ENCODE data around the gene LARP1. TPM values are rescaled to one million over a fixed set of nuclear protein-coding genes. Genes with fewer than 3 reads are reported as not detected.
"Not testable (repeated sequence)": the region's sequence is repeated elsewhere in the genome, so short reads cannot be mapped to it uniquely, and the experiment has no call there.

Gene LARP1
- polyA plus RNA-seq, 1 donor (not counting 4 experiments of a cell fraction or from before 2014, with no cell fraction given), result 65.6 TPM

DNA sequence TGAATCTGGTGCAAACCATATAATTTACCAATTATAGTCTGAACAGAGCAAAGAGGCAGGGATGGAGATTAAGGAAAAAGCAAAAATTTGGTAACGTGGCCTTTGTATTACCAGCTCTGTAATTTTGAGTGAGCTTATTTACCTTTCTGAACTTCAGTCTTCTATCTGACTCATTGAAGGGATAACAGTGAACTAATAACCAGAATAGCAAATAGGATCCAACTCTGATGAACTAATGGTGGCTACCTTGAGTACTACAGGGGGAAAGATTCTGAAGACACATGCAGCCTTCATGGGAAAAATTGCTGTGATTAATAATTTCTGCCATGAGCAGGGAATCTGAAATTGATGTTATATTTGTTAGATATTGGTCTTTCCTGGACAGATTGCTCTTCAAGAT lies 23.0 kb upstream of the LARP1 start:
- no peak overlapping the region for H3K9ac ChIP-seq (ENCODE audit: control insufficient read depth, extremely low read depth, insufficient read depth, low read length)
- no peaks in the 10 kb centered on the region for H3K36me3 ChIP-seq (ENCODE audit: control insufficient read depth in 2 of 2, extremely low read depth in 1 of 2, insufficient read depth in 2 of 2, low read length in 2 of 2)
- no peak overlapping the region for H3K4me3 ChIP-seq (ENCODE audit: control insufficient read depth in 2 of 3, extremely low read depth in 1 of 3, insufficient read depth in 2 of 3, low read depth in 1 of 3, low read length in 3 of 3)
- no peak overlapping the region for H3K4me2 ChIP-seq (ENCODE audit: control insufficient read depth, extremely low read depth, insufficient read depth, low read depth, low read length)
- H3K9me1 ChIP-seq (ENCODE audit: control insufficient read depth, extremely low read depth, insufficient read depth, low read length), result no peaks in the 10 kb centered on the region
- FAIRE-seq (no peak), DNase-seq (ENCODE audit: low read depth, low spot score) (no peak)
- H4K20me1 ChIP-seq (ENCODE audit: control insufficient read depth, extremely low read depth, insufficient read depth, low read length), result no peaks in the 10 kb centered on the region
- H3K4me1 ChIP-seq (ENCODE audit: control insufficient read depth, extremely low read depth, insufficient read depth, low read length), result no peaks in the 10 kb centered on the region
- no peaks in the 10 kb centered on the region for H3K79me2 ChIP-seq (ENCODE audit: control insufficient read depth, insufficient read depth, low read length)
- no peak for TF ChIP-seq EZH2 (IDR thresholded peaks at IDR 0.05; ENCODE audit: low read length)
- TF ChIP-seq CTCF (optimal IDR thresholded peaks at IDR 0.05 in 1 of 3, IDR thresholded peaks at IDR 0.05 in 1 of 3, conservative IDR thresholded peaks at IDR 0.05 in 1 of 3; ENCODE audit: extremely low read depth in 1 of 3, insufficient read depth in 2 of 3, low read length in 3 of 3), result no peak
- dilution Hi-C loops (cut with MboI; ENCODE audit: extremely low pct_ligation_motif_present, low sequenced_read_pairs), result no loop called here
- no peaks in the 10 kb centered on the region for H3K27me3 ChIP-seq (ENCODE audit: control insufficient read depth, extremely low read depth, insufficient read depth, low read length)
- H3K27ac ChIP-seq (ENCODE audit: control insufficient read depth, insufficient read depth, low read length), result no peak overlapping the region
- H3K9me3 ChIP-seq (ENCODE audit: control insufficient read depth, low read depth, low read length), result no peaks in the 10 kb centered on the region
- no peak overlapping the region for H2AFZ ChIP-seq (ENCODE audit: control insufficient read depth, low read length)

GRCh38 chr5:154734370-154735248 lies 20.6 kb upstream of the LARP1 start:
- Histone ChIP-seq H4K20me1 (ENCODE audit: control insufficient read depth, extremely low read depth, insufficient read depth, low read length) (no peaks in the 10 kb centered on the region), H3K4me2 (ENCODE audit: control insufficient read depth, extremely low read depth, insufficient read depth, low read depth, low read length) (no peak overlapping the region), H3K27me3 (ENCODE audit: control insufficient read depth, extremely low read depth, insufficient read depth, low read length) (no peaks in the 10 kb centered on the region), H3K4me3 (ENCODE audit: control insufficient read depth in 2 of 3, extremely low read depth in 1 of 3, insufficient read depth in 2 of 3, low read depth in 1 of 3, low read length in 3 of 3) (no peak overlapping the region), H2AFZ (ENCODE audit: control insufficient read depth, low read length) (no peak overlapping the region), H3K9ac (ENCODE audit: control insufficient read depth, extremely low read depth, insufficient read depth, low read length) (no peak overlapping the region), H3K27ac (ENCODE audit: control insufficient read depth, insufficient read depth, low read length) (no peak overlapping the region), H3K36me3 (ENCODE audit: control insufficient read depth in 2 of 2, extremely low read depth in 1 of 2, insufficient read depth in 2 of 2, low read length in 2 of 2) (no peaks in the 10 kb centered on the region), H3K4me1 (ENCODE audit: control insufficient read depth, extremely low read depth, insufficient read depth, low read length) (no peaks in the 10 kb centered on the region), H3K9me1 (ENCODE audit: control insufficient read depth, extremely low read depth, insufficient read depth, low read length) (no peaks in the 10 kb centered on the region), H3K79me2 (ENCODE audit: control insufficient read depth, insufficient read depth, low read length) (no peaks in the 10 kb centered on the region), H3K9me3 (ENCODE audit: control insufficient read depth, low read depth, low read length) (no peaks in the 10 kb centered on the region)
- TF ChIP-seq CTCF (optimal IDR thresholded peaks at IDR 0.05 in 1 of 3, IDR thresholded peaks at IDR 0.05 in 1 of 3, conservative IDR thresholded peaks at IDR 0.05 in 1 of 3; ENCODE audit: extremely low read depth in 1 of 3, insufficient read depth in 2 of 3, low read length in 3 of 3), result no peak
- TF ChIP-seq EZH2 (IDR thresholded peaks at IDR 0.05; ENCODE audit: low read length), result no peak
- dilution Hi-C loops (cut with MboI; ENCODE audit: extremely low pct_ligation_motif_present, low sequenced_read_pairs), result no loop called here
- no peak for FAIRE-seq
- DNase-seq (ENCODE audit: low read depth, low spot score), result no peak

GRCh38 chr5:154735362-154735761 lies 19.8 kb upstream of the LARP1 start:
- H3K27me3 ChIP-seq (ENCODE audit: control insufficient read depth, extremely low read depth, insufficient read depth, low read length); dilution Hi-C loops (cut with MboI; ENCODE audit: extremely low pct_ligation_motif_present, low sequenced_read_pairs); H3K79me2 ChIP-seq (ENCODE audit: control insufficient read depth, insufficient read depth, low read length): not testable (repeated sequence)

DNA sequence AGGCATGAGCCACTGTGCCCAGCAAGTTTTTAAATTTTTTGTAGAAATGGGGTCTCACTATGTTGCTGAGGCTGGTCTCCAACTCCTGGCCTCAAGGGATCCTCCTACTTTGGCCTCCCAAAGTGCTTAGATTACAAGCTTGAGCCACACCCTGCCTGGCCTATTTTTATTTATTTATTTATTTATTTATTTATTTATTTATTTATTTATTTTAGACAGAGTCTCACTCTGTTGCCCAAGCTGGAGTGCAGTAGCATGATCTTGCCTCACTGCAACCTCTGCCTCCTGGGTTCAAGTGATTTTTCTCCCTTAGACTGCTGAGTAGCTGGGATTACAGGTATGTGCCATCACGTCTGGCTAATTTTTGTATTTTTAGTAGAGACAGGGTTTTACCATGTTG lies 18.8 kb upstream of the LARP1 start:
- H2AFZ ChIP-seq (ENCODE audit: control insufficient read depth, low read length); dilution Hi-C loops (cut with MboI; ENCODE audit: extremely low pct_ligation_motif_present, low sequenced_read_pairs); H3K9me3 ChIP-seq (ENCODE audit: control insufficient read depth, low read depth, low read length); FAIRE-seq; H3K4me2 ChIP-seq (ENCODE audit: control insufficient read depth, extremely low read depth, insufficient read depth, low read depth, low read length); H3K9me1 ChIP-seq (ENCODE audit: control insufficient read depth, extremely low read depth, insufficient read depth, low read length); H3K36me3 ChIP-seq (ENCODE audit: control insufficient read depth in 2 of 2, extremely low read depth in 1 of 2, insufficient read depth in 2 of 2, low read length in 2 of 2); H3K4me1 ChIP-seq (ENCODE audit: control insufficient read depth, extremely low read depth, insufficient read depth, low read length); H3K27me3 ChIP-seq (ENCODE audit: control insufficient read depth, extremely low read depth, insufficient read depth, low read length); H3K79me2 ChIP-seq (ENCODE audit: control insufficient read depth, insufficient read depth, low read length); H4K20me1 ChIP-seq (ENCODE audit: control insufficient read depth, extremely low read depth, insufficient read depth, low read length); DNase-seq (ENCODE audit: low read depth, low spot score); H3K9ac ChIP-seq (ENCODE audit: control insufficient read depth, extremely low read depth, insufficient read depth, low read length); H3K4me3 ChIP-seq (ENCODE audit: control insufficient read depth in 2 of 3, extremely low read depth in 1 of 3, insufficient read depth in 2 of 3, low read depth in 1 of 3, low read length in 3 of 3); H3K27ac ChIP-seq (ENCODE audit: control insufficient read depth, insufficient read depth, low read length): not testable (repeated sequence)

More at GRCh38 chr5:154735362-154735761, 19.8 kb upstream of the LARP1 start:
- not testable (repeated sequence) for H3K4me1 ChIP-seq (ENCODE audit: control insufficient read depth, extremely low read depth, insufficient read depth, low read length); H3K9me1 ChIP-seq (ENCODE audit: control insufficient read depth, extremely low read depth, insufficient read depth, low read length); H3K36me3 ChIP-seq (ENCODE audit: control insufficient read depth in 2 of 2, extremely low read depth in 1 of 2, insufficient read depth in 2 of 2, low read length in 2 of 2); DNase-seq (ENCODE audit: low read depth, low spot score); H3K4me2 ChIP-seq (ENCODE audit: control insufficient read depth, extremely low read depth, insufficient read depth, low read depth, low read length); H3K9me3 ChIP-seq (ENCODE audit: control insufficient read depth, low read depth, low read length); H4K20me1 ChIP-seq (ENCODE audit: control insufficient read depth, extremely low read depth, insufficient read depth, low read length); FAIRE-seq; H3K9ac ChIP-seq (ENCODE audit: control insufficient read depth, extremely low read depth, insufficient read depth, low read length); H3K27ac ChIP-seq (ENCODE audit: control insufficient read depth, insufficient read depth, low read length); H2AFZ ChIP-seq (ENCODE audit: control insufficient read depth, low read length); H3K4me3 ChIP-seq (ENCODE audit: control insufficient read depth in 2 of 3, extremely low read depth in 1 of 3, insufficient read depth in 2 of 3, low read depth in 1 of 3, low read length in 3 of 3)
